GM19324 (cell line): ENCODE measurements around the gene GATAD2B.
"Not testable (repeated sequence)": the region's sequence is repeated elsewhere in the genome, so short reads cannot be mapped to it uniquely, and the experiment has no call there.

Experiments
- ATAC-seq: cut with Tn5 transposase; IDR thresholded peaks from one replicate; pipeline ENCODE4 v1.9.1; 2021; ENCODE audit warnings: mild to moderate bottlenecking, moderate library complexity; ENCODE audit not compliant: unreplicated experiment, low FRiP score

The GATAD2B gene

GRCh38 chr1:153899509-153899908, 23.3 kb downstream of the GATAD2B start:
- ATAC-seq, result no peak

DNA sequence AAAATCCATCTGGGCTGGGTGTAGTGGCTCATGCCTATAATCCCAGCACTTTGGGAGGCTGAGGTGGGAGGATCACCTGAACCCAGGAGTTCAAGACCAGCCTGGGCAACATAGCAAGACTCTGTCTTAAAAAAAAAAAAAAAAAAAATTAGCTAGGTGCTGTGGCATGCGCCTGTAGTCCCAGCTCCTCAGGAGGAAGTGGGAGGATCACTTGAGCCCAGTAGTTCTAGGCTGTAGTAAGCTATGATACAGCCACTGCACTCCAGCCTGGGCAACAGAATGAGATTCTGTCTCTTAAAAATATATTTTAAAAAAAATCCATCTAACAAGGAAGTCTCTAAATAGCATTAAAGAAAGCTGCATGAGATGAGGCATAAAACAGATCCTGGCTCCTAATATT, 26.9 kb downstream of the GATAD2B start:
- ATAC-seq, result not testable (repeated sequence)

DNA sequence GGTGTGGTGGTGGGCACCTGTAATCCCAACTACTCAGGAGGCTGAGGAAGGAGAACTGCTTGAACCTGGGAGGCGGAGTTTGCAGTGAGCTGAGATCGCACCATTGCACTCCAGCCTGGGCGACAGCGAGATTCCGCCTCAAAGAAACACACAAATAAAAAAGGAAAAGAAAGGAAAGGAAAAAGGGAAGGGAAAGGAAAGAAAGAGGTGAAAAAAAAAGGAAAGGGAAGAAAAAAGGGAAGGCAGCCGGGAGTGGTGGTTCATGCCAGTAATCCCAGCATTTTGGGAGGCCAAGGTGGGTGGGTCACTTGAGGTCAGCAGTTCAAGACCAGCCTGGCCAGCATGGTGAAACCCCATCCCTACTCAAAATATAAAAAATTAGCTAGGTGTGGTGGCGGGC, 31.7 kb downstream of the GATAD2B start:
- ATAC-seq, result not testable (repeated sequence)

- ATAC-seq, result no peak
These were observed 34.2 kb downstream of the GATAD2B start for GRCh38 chr1:153888533-153888932.

GRCh38 chr1:153886127-153886526, 36.6 kb downstream of the GATAD2B start:
- ATAC-seq, result no peak

GRCh38 chr1:153883223-153883622, 39.5 kb downstream of the GATAD2B start:
- no peak for ATAC-seq

DNA sequence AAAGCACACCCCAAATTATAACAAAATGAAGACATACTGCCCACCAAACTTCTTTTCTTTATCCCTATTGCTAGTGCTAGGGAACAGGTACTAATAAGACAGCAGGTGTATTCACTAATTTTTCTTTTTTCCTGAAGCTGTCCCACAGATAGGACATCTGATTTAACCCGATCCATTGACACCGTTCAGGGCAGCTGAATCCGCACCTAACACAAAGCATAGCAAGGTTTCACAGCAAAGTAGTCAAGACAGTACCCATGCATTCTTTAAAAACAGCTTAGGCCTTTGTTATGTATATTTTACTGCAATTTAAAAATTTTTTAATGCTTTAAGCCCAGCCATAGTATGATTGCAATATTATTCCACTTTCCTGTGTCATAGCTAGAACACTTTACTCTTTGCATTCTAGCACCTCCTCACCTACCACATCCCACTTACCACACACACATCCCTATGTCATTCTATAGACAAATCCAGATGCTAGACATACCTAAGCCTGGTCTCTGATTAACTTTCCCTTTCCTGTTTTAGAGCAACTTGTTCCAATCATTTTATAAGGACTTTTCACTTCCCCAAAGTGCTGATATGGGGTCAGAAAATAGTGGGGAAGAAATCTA, 40.4 kb downstream of the GATAD2B start:
- ATAC-seq, result no peak

DNA sequence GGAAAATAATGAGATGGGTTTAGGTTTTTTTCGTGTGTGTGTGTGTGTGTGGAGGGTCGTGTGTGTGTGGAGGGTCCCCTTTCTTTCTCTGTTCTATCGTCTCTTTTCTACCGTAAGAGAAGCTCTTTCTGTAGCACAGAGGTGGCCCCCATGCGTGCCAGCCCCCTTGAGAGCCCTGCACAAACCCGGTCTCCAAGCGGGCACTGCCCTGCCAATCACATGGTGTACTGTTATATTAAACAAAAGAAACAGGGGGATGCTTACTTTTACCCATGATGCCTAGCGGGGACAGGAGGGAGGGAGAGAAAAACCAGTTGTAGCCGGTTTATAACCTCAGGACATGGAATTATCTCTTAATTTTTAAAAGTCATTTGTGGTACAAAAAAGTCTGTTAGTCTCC, 41.0 kb downstream of the GATAD2B start:
- no peak for ATAC-seq

GRCh38 chr1:153880962-153881361, 41.8 kb downstream of the GATAD2B start:
- no peak for ATAC-seq

DNA sequence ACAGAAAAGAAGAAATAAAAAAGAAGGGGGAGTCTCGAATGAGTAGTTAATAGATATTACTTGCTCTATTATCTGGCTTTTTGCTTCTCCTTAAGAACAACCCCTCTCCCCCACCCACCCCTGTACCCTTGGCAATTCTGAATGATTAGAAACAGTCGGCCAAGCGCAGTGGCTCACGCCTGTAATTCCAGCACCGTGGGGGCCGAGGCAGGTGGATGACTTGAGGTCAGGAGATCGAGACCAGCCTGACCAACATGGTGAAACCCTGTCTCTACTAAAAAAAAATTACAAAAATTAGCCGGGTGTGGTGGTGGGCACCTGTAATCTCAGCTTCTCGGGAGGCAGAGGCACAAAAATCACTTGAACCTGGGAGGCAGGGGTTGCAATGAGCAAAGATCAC, 42.7 kb downstream of the GATAD2B start:
- no peak for ATAC-seq

- no peak for ATAC-seq
These were observed 45.7 kb downstream of the GATAD2B start for GRCh38 chr1:153877112-153877511.

- no peak for ATAC-seq
These were observed 49.8 kb downstream of the GATAD2B start for GRCh38 chr1:153872934-153873333.

DNA sequence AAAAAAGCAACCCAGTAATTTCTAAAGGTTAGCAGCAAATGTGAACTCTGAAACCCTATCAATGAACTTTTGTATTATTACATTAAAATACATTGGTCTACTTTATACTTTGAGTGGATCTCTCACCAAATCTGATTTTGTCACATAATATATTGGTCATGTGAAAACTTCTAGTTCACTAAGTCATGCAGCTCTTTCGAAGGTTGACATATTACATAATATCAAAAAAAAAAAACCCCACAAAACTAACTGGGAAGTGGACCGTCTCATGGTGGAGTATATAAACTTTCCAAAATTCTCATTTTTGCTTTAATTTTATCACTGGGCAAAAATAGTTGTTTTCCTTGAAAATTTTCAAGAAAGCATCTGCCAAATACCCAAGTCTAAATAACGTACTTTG, 50.4 kb downstream of the GATAD2B start:
- ATAC-seq, result no peak

- ATAC-seq, result no peak
These were observed 53.3 kb downstream of the GATAD2B start for GRCh38 chr1:153869486-153869885.

- no peak for ATAC-seq
These were observed 56.5 kb downstream of the GATAD2B start for GRCh38 chr1:153866045-153866850.

- no peak for ATAC-seq
These were observed 62.5 kb downstream of the GATAD2B start for GRCh38 chr1:153860285-153860684.

DNA sequence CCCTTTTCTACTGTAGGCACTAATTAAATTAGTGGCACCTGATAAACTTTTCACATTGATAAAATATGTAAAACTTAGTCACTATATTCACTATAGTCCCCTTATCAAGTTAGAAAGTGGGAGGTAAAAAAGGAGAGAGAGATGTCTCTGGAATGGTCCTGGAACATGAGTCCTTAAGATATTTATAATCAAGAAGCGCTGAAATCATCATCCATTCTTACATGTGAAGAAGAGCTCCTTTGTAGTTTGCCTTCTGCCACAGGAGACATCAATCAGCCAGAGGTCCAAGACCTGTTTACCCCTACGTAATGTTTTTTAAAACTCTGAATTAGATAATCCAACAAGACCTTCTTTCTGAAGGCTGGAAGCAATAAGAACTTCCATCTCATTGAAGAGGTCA, 65.3 kb downstream of the GATAD2B start:
- no peak for ATAC-seq

GRCh38 chr1:153856763-153857162, 66.0 kb downstream of the GATAD2B start:
- no peak for ATAC-seq

GRCh38 chr1:153852170-153852569, 70.6 kb downstream of the GATAD2B start:
- no peak for ATAC-seq

- peak; percentile 62 for ATAC-seq
These were observed 73.1 kb downstream of the GATAD2B start for GRCh38 chr1:153849487-153850185.

- ATAC-seq, result no peak
These were observed 74.0 kb downstream of the GATAD2B start for GRCh38 chr1:153848805-153849204.

- ATAC-seq, result no peak
These were observed 77.6 kb downstream of the GATAD2B start for GRCh38 chr1:153845158-153845557.
